ENCODE data around the gene ZAP70. TPM values are rescaled to one million over a fixed set of nuclear protein-coding genes. Genes with fewer than 3 reads are reported as not detected.

The ZAP70 gene
- total RNA-seq, 1 experiment from 2014 or later: 0.54 TPM

DNA sequence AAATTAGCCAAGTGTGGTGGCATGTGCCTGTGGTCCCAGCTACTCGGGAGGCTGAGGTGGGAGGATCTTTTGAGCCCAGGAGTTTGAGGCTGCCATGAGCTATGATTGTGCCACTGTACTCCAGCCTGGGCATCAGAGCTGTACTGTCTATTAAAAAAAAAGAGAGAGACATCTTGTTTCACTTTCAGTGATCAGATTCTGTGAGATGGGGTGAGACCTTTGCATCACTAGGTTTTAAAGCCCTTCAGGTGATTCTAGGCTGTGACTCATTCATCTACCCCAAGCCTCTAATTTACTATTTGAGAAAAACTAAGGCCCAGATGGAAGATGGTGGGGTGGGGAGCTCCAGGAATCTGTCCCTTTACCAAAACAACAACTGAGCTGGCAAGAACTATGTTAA is 36.8 kb upstream of the ZAP70 start:
- in situ Hi-C loops (cut with HindIII; ENCODE audit: low pct_unique_long_range_greater_than_20kb, low sequenced_read_pairs): no loop called here
- H3K27ac ChIP-seq (ENCODE audit: low read length): no peak overlapping the region
- BruUV-seq (replicated peaks): no TSS peak
- TF ChIP-seq TCF7L2 (IDR thresholded peaks at IDR 0.05; ENCODE audit: low read depth, low read length) (no peak), REST (IDR thresholded peaks at IDR 0.05; ENCODE audit: insufficient read depth in 1 of 2, low read depth in 2 of 2, low read length in 1 of 2) (no peak), POLR2AphosphoS5 (IDR thresholded peaks at IDR 0.05; ENCODE audit: low read depth, low read length) (no peak), SIN3A (IDR thresholded peaks at IDR 0.05; ENCODE audit: borderline replicate concordance, insufficient read depth, low read depth, low read length) (no peak), CTCF (IDR thresholded peaks at IDR 0.05) (no peak)
- ChIA-PET POLR2A (no interaction called here), CTCF (no interaction called here)
- ATAC-seq (no peak), DNase-seq (ENCODE audit: low read depth, low spot score) (no peak)
- H3K9me3 ChIP-seq (ENCODE audit: control insufficient read depth, insufficient read depth, low read depth, low read length): no peaks in the 10 kb centered on the region
- H3K4me3 ChIP-seq (ENCODE audit: low read depth in 2 of 2, low read length in 2 of 2): no peak overlapping the region
- intact Hi-C loops (cut with micrococcal nuclease; ENCODE audit: unreplicated experiment): no loop called here
- H3K27me3 ChIP-seq (ENCODE audit: control insufficient read depth, insufficient read depth, low read length): no peaks in the 10 kb centered on the region
- no peaks in the 10 kb centered on the region for H3K4me1 ChIP-seq (ENCODE audit: control insufficient read depth, insufficient read depth, low read length)
- H3K36me3 ChIP-seq (ENCODE audit: control insufficient read depth, insufficient read depth, low read length): no peaks in the 10 kb centered on the region

DNA sequence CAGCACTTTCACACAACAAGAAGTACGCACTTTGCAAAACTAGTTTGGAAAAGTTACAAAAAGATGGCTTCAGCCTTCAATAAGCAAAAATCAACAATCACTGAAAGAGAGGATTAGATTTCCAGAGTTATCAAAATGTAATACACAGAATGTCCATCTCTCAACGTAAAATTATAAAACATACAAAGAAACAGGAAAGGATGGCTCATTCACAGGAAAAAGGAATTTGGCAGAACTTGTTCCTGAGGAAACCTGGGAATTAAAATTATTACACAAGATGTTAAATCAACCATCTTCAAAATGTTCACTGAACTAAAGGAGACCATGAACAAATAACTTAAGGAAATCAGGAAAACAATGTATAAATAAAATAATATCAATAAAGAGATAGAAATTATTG is 35.9 kb upstream of the ZAP70 start:
- Histone ChIP-seq H3K9me3 (ENCODE audit: control insufficient read depth, insufficient read depth, low read depth, low read length) (no peaks in the 10 kb centered on the region), H3K27me3 (ENCODE audit: control insufficient read depth, insufficient read depth, low read length) (no peaks in the 10 kb centered on the region), H3K4me3 (ENCODE audit: low read depth in 2 of 2, low read length in 2 of 2) (no peak overlapping the region), H3K4me1 (ENCODE audit: control insufficient read depth, insufficient read depth, low read length) (no peaks in the 10 kb centered on the region), H3K27ac (ENCODE audit: low read length) (no peak overlapping the region), H3K36me3 (ENCODE audit: control insufficient read depth, insufficient read depth, low read length) (no peaks in the 10 kb centered on the region)
- DNase-seq (ENCODE audit: low read depth, low spot score): no peak
- intact Hi-C loops (cut with micrococcal nuclease; ENCODE audit: unreplicated experiment) (no loop called here), in situ Hi-C loops (cut with HindIII; ENCODE audit: low pct_unique_long_range_greater_than_20kb, low sequenced_read_pairs) (no loop called here)
- ChIA-PET POLR2A (no interaction called here), CTCF (no interaction called here)
- no peak for ATAC-seq
- no TSS peak for BruUV-seq (replicated peaks)
- TF ChIP-seq CTCF (IDR thresholded peaks at IDR 0.05): no peak
- no peak for TF ChIP-seq REST (IDR thresholded peaks at IDR 0.05; ENCODE audit: insufficient read depth in 1 of 2, low read depth in 2 of 2, low read length in 1 of 2)
- TF ChIP-seq TCF7L2 (IDR thresholded peaks at IDR 0.05; ENCODE audit: low read depth, low read length): no peak
- no peak for TF ChIP-seq POLR2AphosphoS5 (IDR thresholded peaks at IDR 0.05; ENCODE audit: low read depth, low read length)
- no peak for TF ChIP-seq SIN3A (IDR thresholded peaks at IDR 0.05; ENCODE audit: borderline replicate concordance, insufficient read depth, low read depth, low read length)
